Activated T-cell treated with anti-CD3 and anti-CD28 coated beads for 4 hours (primary cell): ENCODE measurements around the gene FILIP1L.
"Not testable (repeated sequence)": the region's sequence is repeated elsewhere in the genome, so short reads cannot be mapped to it uniquely, and the experiment has no call there.

Experiments
- DNase-seq: peaks from one replicate; pipeline ENCODE4 v3.0.0-alpha.2; 2020

FILIP1L gene

GRCh38 chr3:100097919-100098783 is 16.1 kb downstream of the FILIP1L start:
- DNase-seq: no peak

GRCh38 chr3:100096866-100097265 is 17.4 kb downstream of the FILIP1L start:
- no peak for DNase-seq

GRCh38 chr3:100096286-100096685 is 18.0 kb downstream of the FILIP1L start:
- not testable (repeated sequence) for DNase-seq

DNA sequence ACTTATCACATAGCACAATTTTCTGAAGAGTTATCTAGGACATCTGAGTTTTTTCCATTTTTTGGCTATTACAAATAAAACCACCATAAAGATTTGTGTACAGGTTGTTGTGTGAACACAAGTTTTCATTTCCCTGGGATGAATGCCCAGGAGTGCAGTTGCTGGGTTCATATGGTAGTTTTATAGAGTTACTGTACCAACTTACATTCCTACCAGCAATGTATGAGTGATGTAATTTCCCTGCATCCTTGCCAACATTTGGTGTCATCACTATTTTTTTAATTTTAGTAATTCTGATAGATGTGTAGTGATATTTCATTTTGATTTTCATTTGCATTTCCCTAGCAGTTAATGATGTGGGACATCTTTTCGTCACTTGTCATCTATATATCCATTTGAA is 20.5 kb downstream of the FILIP1L start:
- no peak for DNase-seq

DNA sequence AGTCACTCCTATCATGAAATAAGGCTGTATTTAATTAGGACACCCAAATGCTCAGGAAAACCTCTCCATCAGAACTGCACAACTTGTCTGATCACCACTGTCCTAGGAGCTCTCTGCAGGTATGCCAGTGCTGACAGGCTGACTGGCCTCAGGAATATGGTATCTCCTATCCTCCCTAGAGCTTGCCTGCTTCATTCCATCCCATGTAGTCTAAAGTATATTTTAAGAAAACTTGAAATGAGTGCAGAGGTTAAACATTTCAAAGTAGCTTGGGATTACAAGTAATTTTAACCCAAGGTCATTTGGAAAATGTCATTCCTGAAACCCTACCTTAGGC is 23.7 kb downstream of the FILIP1L start:
- DNase-seq: no peak

DNA sequence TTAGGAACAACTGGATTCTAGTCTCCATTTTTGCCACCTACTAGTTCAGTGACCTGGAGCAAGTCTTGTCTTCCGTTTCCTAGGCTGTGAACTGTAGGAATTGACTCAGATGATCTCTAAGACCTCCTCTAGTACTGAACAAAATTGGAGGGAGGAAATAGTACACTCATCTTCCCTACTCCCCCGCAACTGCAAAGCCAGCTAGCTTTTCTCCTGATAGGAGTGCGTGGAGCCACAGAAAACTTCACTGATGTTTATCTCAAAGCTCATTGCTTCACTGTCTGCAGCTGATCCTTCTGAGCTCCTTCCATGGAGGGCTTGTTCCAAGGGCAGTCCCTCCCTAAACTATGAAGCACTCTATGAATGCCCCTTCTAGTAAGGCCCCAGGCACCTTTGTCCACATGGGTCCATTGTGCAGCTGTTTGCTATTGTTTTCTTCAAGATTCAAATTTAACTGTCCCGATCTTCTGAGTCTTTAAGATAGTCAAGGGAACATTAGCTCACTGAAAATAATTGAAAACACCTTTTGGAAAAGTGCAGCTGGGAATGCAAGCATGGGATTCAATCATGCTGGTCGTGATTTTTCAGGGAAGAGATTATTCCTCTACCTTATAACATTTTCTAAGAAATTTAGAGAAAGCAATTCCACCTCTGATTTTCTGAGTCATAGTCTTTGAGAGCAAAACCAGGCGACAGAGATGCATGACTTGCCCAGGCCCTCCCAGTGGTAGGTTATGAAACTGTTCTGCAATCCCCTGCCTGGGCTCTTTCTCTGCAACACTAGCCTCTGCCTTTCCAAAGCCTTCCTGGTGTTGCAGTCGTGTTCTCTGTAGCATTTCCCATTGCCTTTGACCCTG is 24.3 kb downstream of the FILIP1L start:
- no peak for DNase-seq

- no peak for DNase-seq
Observed at GRCh38 chr3:100088735-100089368, 25.4 kb downstream of the FILIP1L start.

DNA sequence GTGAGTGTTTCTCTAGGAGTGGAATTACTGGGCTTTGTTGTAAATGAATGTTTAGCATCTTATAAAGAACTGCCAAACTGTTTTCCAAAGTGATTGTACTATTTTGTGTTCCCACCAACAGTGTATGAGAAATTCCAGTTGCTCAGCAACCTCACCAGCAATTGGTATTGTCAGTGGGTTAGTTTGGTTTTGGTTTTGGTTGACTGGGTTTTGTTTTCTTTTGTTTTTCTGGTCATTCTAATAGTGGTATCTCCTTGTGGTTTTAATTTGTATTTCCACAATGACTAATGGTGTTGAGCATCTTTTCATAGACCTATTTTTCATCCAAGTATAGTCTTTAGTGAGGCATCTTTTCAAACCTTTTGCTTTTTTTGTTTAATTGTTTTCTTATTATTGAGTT is 27.1 kb downstream of the FILIP1L start:
- DNase-seq: no peak

DNA sequence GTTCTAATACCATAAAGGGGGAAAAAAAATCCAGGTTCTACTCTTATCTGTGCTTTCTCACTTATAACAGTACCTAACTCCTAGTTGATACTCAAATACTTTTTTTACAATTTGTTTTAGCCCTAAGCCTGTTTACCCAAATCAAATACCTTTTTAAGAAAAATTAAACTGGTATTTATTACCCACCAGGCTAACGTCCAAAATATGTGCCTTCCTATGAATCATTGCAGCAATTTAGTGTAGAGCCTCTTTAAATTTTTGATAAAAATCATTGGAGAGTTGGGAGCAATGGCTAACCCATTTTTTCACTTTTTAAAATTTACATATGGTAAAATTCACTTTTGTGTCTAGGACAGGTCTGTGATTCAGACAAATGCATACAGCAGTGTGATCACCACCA is 27.9 kb downstream of the FILIP1L start:
- no peak for DNase-seq

DNA sequence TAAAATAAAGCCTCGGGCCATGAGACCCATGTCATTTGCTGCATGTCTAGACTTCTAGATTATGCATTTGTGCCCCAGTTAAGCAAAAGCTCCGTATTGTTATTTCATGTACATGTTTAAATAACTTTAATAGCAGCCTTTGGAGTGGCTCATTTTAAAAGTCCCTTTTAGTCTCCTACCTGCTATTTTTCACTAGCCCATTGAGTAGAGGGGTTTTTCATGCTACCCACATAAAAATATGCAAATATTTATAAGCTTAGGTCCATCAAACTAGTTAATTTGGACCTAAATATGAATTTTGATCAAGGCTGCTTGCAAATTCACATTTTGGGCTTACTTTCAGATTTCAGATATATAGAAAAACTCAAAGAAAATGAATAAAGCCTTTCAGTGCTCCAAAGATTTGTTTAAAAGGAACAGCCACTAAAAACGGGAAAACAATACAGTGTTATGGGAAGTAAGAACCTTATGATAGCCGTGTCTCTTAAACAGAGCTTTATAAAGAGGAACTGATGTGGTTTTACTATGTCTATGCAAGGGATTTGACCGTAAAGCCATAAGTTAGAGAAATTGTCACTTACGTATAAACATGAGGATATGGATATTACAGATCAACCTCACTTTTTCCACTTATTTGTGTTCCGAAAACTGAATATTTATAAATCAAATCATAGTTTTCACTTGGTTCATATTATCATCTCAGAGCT is 30.0 kb downstream of the FILIP1L start:
- no peak for DNase-seq

- DNase-seq: no peak
Observed at GRCh38 chr3:100083209-100083608, 31.1 kb downstream of the FILIP1L start.

DNA sequence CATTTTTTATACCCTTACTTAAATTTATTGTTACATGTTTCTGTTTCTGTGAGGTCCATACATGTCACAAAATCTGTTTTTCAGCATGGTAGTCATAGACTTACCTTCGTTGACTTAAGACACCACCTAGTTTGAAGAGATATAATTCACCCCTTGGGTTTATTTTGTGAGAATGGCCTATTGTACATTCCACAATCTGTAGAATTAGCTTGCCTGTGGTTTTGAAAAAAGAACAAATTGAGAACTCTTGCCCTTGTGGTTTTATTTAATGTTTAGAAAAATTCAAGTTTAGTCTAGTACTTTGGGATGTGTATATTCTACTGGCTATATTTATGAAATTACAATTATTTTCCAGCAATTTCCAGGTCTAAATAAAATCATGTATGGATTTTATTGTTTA is 31.6 kb downstream of the FILIP1L start:
- no peak for DNase-seq

DNA sequence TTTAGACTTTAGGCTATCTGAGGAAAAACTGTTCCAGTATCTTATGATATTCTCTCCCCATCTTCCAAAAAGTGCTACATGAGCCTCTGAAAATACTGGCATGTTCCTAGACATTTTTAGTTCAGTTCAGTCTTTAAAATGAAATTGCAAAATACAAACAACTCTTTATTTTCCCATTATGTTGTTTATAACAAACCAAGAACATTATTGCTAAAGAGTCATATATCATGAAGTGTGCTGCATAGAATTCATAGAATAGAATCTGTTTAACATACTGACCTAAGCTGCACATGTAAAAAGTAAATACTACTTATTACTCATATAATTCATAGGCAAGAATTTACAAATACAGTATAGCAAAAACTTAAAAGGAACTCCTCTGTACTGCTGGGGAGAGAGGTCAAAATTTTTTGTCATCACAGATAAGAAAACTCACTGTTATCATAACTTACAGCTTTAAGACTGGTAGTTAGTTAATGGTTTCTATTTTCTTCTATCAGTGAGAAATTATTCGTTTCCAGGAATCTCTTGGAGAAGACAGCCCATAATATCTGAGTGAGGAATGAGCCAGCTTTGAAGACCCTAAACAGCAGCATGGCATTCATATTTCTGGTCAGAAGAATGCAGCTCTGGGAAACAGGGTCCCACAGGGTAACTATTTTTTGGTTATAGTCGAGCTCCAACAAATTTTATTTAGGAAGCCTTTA is 32.2 kb downstream of the FILIP1L start:
- no peak for DNase-seq

DNA sequence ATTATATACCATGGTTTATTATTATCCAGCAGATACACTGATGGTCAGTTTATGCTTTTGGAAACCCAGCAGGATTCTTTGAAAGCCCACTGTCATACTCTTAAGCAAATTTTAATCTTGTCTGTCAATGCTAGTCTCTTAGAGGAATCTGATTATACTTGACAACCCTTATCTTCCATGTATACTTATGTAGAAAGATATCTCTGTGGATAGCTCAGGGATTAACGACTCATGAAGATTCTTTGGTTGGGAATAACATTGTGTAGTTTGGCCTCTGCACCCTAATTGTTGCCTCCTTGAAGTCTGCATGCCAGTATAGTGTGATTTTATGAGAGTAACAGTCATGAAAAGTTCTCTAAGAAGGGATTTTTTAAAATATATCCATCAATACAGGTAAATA is 33.0 kb downstream of the FILIP1L start:
- no peak for DNase-seq

DNA sequence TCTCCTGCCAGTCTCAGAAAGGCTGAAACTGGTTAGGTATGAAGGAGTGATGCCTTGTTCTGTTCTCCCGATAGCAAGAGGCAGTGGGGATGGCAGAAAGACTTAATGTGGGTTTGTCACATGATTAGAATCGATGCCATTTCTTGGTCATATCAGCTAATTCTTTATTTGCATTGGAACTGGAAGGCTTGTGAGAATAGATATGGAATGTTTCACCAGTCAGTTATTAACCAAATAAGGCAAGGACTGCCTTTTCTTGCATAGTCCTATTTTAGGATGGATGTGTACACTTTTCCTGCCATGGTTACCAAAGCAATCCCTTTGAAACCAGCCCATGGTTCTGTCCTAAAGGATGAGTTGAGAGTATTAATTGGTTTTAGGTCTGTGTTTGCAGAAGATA is 33.7 kb downstream of the FILIP1L start:
- no peak for DNase-seq

DNA sequence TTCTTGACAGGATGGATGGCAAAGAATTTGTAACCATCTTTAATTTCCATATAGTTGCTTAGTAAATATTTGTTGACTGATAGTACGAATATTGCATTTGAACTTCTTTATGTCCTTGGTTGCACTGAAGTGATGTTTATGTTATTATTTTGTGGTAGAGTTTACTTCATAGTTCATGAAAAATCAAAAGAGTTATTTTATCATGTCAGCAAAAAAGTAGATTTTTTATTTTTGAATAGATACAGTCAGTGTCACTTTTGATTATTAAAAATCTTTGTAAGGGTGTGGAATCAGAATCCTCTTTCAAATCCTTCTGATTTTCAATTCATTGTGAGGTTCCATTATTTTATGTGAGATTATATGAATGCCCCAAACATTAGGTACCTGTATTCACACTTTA is 35.0 kb downstream of the FILIP1L start:
- DNase-seq: no peak

DNA sequence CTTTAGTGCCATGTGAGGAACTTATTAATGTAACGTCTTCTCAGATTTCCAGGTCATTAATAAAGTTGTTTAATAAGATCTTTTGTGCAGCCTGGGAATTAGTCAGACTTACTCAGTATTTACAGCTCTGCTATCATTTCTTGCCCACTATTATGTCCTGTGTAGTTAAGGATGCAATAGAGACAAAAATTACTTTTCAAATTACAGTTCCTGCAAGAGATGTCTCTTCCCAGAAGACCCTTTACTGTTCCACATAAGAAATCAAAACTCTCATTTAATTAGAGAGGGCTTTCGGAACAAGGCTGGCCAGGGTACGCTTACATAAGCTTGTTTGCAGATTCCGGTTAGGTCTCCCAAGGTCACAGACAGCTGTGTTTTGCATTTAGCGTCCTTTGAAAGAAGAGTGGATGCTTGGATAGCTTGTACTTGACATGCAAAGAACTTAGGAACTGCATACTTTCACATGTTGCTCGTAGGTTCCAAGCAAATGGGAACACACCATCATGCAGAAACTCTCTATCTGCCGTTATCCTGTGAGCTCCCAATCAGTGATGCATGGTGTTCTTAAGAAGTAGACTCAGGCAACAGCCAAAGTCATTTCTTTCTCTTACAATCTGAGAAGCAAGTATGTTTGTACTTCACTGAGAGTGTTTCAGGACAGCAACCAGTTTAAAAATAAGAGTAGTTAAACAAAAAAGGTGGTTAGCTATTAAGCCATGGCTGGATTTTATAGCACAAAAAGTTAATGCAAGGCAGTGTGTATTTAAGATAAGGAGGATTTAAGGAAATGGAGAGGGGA is 37.4 kb downstream of the FILIP1L start:
- no peak for DNase-seq

- DNase-seq: no peak
Observed at GRCh38 chr3:100075851-100076730, 38.2 kb downstream of the FILIP1L start.

DNA sequence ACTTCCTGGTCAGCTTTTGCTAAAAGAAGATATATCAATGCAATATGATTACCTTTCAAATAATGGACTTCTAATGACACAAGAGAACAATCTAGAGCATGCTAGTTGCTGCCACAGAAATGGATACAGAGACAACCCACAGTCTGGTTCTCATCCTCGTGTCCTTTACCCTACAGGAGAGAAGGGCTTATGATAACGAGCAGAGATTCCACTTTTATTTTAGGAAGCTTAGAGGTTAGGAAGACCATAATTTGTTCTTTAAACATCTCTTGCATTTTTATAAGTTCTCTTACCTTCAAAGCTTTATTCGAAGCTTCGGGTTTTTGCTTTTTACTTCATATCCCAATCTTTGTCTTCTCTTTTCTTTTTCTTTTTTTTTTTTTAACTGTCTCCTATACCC is 39.1 kb downstream of the FILIP1L start:
- no peak for DNase-seq

GRCh38 chr3:100073714-100074307 is 40.5 kb downstream of the FILIP1L start:
- DNase-seq: no peak
